Epithelial cell of proximal tubule (primary cell): ENCODE data around the gene NAV1. TPM values are rescaled to one million over a fixed set of nuclear protein-coding genes. Genes with fewer than 3 reads are reported as not detected.

ENCODE experiments used
- DNase-seq: peaks from one replicate; pipeline ENCODE4 v3.0.0-alpha.2; 2011; ENCODE audit warnings: low read depth
- H3K4me3 ChIP-seq: 2 replicates; pipeline ENCODE4 v1.5.1; 2011; ENCODE audit warnings: low read depth, mild to moderate bottlenecking, low read length
- total RNA-seq: library from RNA; depleted of rRNA; stranded (reverse); fragments of >200 nt; gene quantifications from 2 replicates; pipeline ENCODE4 v1.2.3, GENCODE V29; 2015
- TF ChIP-seq, protein P1 (sequence below): conservative IDR thresholded peaks from 2 replicates; pipeline ENCODE4 v1.5.1; 2012; ENCODE audit warnings: low read depth, mild to moderate bottlenecking, low read length

Gene NAV1
- total RNA-seq, 1 donor from 2014 or later = 24.3 TPM

DNA sequence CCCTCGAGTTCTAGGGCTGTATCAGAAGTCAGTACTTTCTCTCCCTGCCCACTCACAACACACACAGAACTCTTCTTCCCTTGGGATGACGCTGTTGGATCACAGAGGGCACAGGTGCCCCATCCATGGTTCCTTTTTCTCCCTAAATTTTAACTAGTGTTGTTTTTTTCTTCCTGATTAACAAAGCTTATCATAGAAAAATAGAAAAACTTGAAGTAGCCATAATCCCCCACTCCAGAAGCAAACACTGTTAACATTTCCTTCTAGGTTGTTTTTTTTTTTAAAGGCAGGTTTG is 27.5 kb downstream of the NAV1 start:
- no peak overlapping the region for H3K4me3 ChIP-seq
- TF ChIP-seq, protein P1, sequence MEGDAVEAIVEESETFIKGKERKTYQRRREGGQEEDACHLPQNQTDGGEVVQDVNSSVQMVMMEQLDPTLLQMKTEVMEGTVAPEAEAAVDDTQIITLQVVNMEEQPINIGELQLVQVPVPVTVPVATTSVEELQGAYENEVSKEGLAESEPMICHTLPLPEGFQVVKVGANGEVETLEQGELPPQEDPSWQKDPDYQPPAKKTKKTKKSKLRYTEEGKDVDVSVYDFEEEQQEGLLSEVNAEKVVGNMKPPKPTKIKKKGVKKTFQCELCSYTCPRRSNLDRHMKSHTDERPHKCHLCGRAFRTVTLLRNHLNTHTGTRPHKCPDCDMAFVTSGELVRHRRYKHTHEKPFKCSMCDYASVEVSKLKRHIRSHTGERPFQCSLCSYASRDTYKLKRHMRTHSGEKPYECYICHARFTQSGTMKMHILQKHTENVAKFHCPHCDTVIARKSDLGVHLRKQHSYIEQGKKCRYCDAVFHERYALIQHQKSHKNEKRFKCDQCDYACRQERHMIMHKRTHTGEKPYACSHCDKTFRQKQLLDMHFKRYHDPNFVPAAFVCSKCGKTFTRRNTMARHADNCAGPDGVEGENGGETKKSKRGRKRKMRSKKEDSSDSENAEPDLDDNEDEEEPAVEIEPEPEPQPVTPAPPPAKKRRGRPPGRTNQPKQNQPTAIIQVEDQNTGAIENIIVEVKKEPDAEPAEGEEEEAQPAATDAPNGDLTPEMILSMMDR = no peak
- no peak for DNase-seq

DNA sequence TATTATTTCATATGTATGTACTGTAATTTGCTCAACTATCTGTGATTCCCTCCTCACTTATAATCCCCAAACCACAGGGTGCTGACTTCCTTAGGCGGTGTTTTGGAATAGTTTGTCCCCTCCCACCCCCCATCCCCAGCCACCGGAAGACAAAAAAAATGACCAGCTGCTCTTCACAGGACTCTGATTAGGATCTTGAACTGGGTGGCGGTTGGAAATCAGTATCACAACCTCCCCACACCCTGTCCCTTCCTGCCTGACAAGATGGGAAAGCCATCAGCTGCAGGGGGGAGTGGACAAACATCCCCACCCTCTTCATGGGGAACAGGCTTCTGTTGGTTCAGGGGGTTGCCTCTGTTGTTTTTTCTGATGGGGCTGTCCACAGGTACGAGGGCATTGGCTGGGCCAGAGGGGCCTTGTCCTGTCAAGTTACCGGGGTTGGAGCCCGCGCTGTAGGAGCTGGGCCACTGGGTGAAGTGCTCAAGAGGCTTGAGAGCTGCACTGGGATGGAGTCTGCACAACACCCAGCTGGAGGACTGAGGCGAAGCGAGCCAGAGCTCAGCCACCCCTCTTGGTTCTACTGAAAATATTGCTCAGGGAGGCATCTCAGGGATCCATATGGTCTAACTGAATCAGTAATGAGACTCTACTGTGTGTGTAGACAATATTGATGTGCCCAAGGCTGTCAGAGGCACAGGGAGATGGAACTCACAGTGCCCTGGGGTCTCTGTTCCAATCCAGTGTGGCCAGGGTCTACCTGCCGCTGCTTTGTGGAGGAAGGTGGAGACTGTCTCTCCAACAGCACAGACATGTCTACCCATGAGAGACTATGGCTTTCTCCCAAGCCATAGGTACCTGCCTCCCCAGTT is 28.2 kb downstream of the NAV1 start:
- no peak for DNase-seq
- H3K4me3 ChIP-seq = no peak overlapping the region
- TF ChIP-seq, protein P1 = no peak

DNA sequence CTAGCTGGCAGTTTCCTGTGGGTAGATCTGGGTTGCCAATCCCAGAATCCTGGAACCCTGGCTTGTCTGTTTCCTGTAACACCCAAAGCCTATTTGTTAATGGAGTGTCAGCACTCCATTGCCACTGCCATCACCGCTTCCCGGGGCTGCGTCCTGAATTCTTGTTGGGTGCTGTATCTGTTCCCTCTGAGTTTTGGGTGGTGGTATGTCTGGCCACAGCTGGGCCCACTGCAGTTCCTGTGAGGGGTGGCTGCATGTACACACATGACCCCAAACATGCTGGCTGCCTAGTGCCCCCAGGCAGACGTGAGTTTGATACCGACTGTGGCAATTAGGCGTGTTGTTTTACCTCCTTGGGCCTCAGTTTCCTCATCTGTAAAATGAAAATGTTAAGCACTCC is 29.3 kb downstream of the NAV1 start:
- DNase-seq = no peak
- no peak overlapping the region for H3K4me3 ChIP-seq
- TF ChIP-seq, protein P1 = no peak

DNA sequence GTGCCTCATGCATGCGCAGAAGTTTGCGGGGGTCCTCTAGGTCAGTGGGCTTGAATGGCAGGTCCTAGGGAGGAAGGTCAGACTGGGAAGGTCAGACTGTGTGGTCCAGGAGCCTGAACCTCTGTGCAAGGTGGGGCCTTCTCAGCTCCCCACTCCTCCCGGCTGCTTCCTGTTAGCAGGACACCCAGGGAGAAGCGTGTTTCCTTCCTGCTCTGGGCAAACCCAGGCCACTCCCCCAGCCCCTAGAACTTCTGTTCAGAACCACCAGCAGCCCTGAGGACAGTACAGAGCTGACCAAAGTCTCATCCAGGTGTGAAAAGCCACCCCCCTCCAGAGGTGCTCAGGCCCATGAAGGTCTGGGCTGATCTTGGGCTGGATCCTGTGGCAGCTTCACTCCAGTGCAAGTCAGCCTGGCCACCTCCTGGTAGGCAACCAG is 29.9 kb downstream of the NAV1 start:
- TF ChIP-seq, protein P1 = no peak

DNA sequence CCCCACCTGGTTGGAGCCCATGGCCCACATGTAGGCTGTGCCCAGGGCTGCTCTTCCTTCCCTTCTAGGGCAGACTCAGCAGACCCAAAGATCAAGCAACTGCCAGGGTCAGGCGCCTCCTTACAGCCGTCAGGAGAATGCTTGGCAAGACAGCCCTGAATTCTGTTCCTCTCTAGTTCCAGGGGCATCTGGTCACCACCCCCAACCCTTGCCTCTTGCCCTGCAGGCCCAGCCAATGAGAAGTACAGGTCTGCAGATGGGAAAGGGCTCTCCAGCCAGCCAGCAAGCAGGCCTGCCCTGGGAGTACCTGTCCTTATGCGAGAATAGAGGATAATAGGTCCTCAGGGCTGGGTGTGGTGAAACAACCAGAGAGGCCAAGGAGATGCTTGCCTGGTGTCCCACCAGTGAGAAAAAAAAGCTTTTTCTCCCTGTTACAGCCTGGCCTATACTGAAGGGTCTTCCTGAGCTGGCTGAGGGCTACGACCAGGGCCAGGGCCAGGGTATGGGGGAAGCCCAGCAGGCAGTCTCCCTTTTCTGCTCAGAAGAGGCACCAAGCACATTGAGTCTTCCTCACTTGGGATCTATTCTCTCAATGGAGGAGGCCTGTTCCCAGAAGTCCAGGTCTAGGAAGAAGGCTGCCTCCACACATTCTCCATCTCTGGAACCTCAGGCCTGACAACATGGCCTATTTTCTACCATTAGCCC is 31.4 kb downstream of the NAV1 start:
- DNase-seq = no peak
- TF ChIP-seq, protein P1 = no peak
- no peak overlapping the region for H3K4me3 ChIP-seq

More for the DNA sequence above, 29.9 kb downstream of the NAV1 start:
- DNase-seq = no peak
- no peak overlapping the region for H3K4me3 ChIP-seq

DNA sequence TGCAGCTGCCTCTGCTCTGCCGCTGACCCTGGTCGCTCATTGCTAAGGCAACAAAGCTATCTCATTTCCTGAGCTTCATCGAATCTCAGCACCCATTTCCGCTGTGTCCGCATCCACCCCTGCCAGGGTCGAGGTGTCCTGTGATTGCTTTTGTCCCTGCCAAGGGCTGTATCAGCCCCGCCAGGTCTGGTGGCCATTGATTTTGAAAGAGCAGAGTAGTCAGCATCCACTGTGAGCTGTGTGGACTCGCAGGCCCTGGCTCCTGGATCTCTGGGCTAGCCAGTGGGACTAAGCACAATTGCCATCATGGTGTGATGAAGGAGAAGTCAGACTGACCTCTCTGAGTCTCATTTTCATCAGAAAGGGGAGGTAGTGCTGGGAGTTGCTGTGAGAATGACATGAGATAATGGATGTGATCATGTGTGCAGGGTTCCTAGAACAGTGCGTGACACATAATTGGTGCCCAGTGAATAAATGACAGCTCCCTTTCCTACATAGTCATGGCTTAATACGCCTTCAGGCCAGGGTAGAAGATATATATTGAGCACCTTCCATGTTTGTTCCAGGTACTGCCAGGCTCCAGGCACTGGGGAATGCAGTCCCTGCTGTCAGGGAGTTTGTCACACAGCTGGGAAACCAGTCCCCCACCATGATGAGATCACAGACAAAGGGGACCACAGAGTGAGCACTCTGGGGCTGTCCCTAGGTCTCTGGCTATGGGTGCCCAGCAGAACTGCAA is 32.1 kb downstream of the NAV1 start:
- H3K4me3 ChIP-seq = no peak overlapping the region
- TF ChIP-seq, protein P1 = no peak
- DNase-seq = no peak
